Stimulated activated CD8-positive, alpha-beta memory T cell treated with anti-CD3 and anti-CD28 coated beads, Interleukin-7, amount 100 ng/mL, for 4 hours (primary cell): Measurements from ENCODE around the gene MIDN.

Experiments used
- DNase-seq, 2 donors: peaks; one replicate each; pipeline ENCODE4 v3.0.0-alpha.2; 2020; ENCODE audit warnings: low read depth in 2 of 2

MIDN gene

GRCh38 chr19:1258707-1259205 is 10.4 kb downstream of the MIDN start:
- no peak for DNase-seq

- DNase-seq = peak in 1 of 2 donors; percentile 70
Measured at GRCh38 chr19:1259206-1259875, 11.0 kb downstream of the MIDN start.

- peak in 1 of 2 donors; percentile 54 for DNase-seq
Measured at GRCh38 chr19:1259876-1260748, 11.7 kb downstream of the MIDN start.

- peak; percentile 93 to 99 for DNase-seq
Measured at GRCh38 chr19:1260749-1261537, 12.6 kb downstream of the MIDN start.

- DNase-seq = no peak
Measured at GRCh38 chr19:1261538-1261797, 13.1 kb downstream of the MIDN start.

- no peak for DNase-seq
Measured at GRCh38 chr19:1261798-1262622, 13.6 kb downstream of the MIDN start.

GRCh38 chr19:1262623-1263123 is 14.3 kb downstream of the MIDN start:
- no peak for DNase-seq

GRCh38 chr19:1263188-1263587 is 14.8 kb downstream of the MIDN start:
- DNase-seq = no peak

GRCh38 chr19:1264801-1265614 is 16.6 kb downstream of the MIDN start:
- no peak for DNase-seq

- peak in 1 of 2 donors; percentile 56 for DNase-seq
Measured at GRCh38 chr19:1265615-1266128, 17.3 kb downstream of the MIDN start.

GRCh38 chr19:1266129-1266915 is 17.9 kb downstream of the MIDN start:
- DNase-seq = peak; percentile 54 to 84

GRCh38 chr19:1266916-1267476 is 18.6 kb downstream of the MIDN start:
- DNase-seq = peak in 1 of 2 donors; percentile 66

GRCh38 chr19:1267477-1268225 is 19.3 kb downstream of the MIDN start:
- DNase-seq = no peak

GRCh38 chr19:1268226-1269064 is 20.1 kb downstream of the MIDN start:
- DNase-seq = no peak

- peak; percentile 99 for DNase-seq
Measured at GRCh38 chr19:1269065-1269477, 20.7 kb downstream of the MIDN start, which contains the start of gene CIRBP. Gene CIRBP, plus strand, starts transcription at chr19:1269332. Its CDS starts 1,602 bp downstream, at chr19:1270934.

GRCh38 chr19:1269478-1270212 is 21.3 kb downstream of the MIDN start:
- DNase-seq = peak; percentile 65 to 83
